GM12878 (cell line): Measurements from ENCODE around the gene SPI1.

Source experiments
- CTCF ChIP-seq, 3 experiments: IDR thresholded peaks in 2 of 3; conservative IDR thresholded peaks in 1 of 3; 2 replicates each; pipeline ENCODE4 v1.5.1; 2011; ENCODE audit warnings: low read depth in 3 of 3, low read length in 3 of 3, mild to moderate bottlenecking in 3 of 3, control low read depth in 2 of 3, moderate library complexity in 2 of 3, inconsistent platforms in 1 of 3, mixed read lengths in 1 of 3; ENCODE audit not compliant: control insufficient read depth in 2 of 3, insufficient read depth in 1 of 3; ENCODE audit errors: extremely low read depth in 1 of 3
- MXI1 ChIP-seq: fragments of 150-350 bp; IDR thresholded peaks from 2 replicates; pipeline ENCODE4 v1.6.1; 2011; ENCODE audit warnings: low read depth, mild to moderate bottlenecking, inconsistent platforms, low read length, improper control_type of control experiment

- TF ChIP-seq CTCF (IDR thresholded peaks at IDR 0.05 in 2 of 3, conservative IDR thresholded peaks at IDR 0.05 in 1 of 3; ENCODE audit: control insufficient read depth in 2 of 3, extremely low read depth in 1 of 3, insufficient read depth in 1 of 3, low read depth in 3 of 3, low read length in 3 of 3) (no peak), MXI1 (no peak)
These were observed 22.5 kb upstream of the SPI1 start for GRCh38 chr11:47400768-47401279.
